B cell (primary cell): Measurements from ENCODE around the gene ABCF3.

Source experiments
- CTCF ChIP-seq: fragments of 200-600 bp; IDR thresholded peaks from one replicate; pipeline ENCODE4 v1.8.0; 2022; ENCODE audit warnings: antibody characterized with exemption, mild to moderate bottlenecking
- EZH2 ChIP-seq: IDR thresholded peaks from 2 replicates; pipeline ENCODE4 v1.6.1; 2012; ENCODE audit warnings: borderline replicate concordance, low read depth, mild to moderate bottlenecking, moderate library complexity, low read length; ENCODE audit not compliant: insufficient read depth, poor library complexity, severe bottlenecking

- TF ChIP-seq CTCF (no peak), EZH2 (peak; percentile 31)
Observed at GRCh38 chr3:184230081-184230602, 44.1 kb downstream of the ABCF3 start.
